ENCODE results near the gene PLXND1.

DNA sequence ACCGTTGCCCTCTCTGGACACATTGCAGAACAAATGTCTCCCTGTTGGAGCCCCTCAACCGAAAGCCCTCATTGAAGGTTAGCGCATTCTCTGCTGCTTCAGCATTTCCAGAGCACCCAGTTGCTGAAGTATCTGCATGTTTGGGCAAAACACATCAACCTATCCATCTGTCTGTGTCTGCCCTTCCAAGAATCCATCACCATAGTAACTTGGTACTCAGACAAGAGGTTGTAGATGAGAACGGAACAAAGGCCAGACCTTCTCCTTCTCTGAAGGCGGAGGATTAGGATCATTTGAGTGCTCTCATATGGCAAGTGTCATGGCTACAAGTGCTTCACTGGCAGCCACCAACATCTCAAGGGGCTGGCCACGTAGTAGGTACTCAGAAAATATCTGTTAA, 101.1 kb downstream of the PLXND1 start:
- TF ChIP-seq, protein P1, sequence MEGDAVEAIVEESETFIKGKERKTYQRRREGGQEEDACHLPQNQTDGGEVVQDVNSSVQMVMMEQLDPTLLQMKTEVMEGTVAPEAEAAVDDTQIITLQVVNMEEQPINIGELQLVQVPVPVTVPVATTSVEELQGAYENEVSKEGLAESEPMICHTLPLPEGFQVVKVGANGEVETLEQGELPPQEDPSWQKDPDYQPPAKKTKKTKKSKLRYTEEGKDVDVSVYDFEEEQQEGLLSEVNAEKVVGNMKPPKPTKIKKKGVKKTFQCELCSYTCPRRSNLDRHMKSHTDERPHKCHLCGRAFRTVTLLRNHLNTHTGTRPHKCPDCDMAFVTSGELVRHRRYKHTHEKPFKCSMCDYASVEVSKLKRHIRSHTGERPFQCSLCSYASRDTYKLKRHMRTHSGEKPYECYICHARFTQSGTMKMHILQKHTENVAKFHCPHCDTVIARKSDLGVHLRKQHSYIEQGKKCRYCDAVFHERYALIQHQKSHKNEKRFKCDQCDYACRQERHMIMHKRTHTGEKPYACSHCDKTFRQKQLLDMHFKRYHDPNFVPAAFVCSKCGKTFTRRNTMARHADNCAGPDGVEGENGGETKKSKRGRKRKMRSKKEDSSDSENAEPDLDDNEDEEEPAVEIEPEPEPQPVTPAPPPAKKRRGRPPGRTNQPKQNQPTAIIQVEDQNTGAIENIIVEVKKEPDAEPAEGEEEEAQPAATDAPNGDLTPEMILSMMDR (IDR thresholded peaks at IDR 0.05), result no peak
- TF ChIP-seq POLR2A (IDR thresholded peaks at IDR 0.05), result no peak
